K562 (cell line): ENCODE results near the gene RBFOX2. TPM values are rescaled to one million over a fixed set of nuclear protein-coding genes. Genes with fewer than 3 reads are reported as not detected.
"Not testable (repeated sequence)": the region's sequence is repeated elsewhere in the genome, so short reads cannot be mapped to it uniquely, and the experiment has no call there.

Source experiments
- ATAC-seq: fragments of 200-7000 bp; cut with Tn5 transposase; 3 replicates; pipeline ENCODE4 v1.9.1; 2020; ENCODE audit warnings: moderate library complexity
- BruUV-seq: library from RNA; stranded (reverse); fragments of 400-500 nt; replicated peaks from 2 replicates; lab custom pipeline; 2021; lab: Mats Ljungman, UMichigan
- CTCF ChIA-PET: fragments of 300-600 bp; formaldehyde crosslinking; extraction: SDS; loops from one replicate; lab custom pipeline; 2021; ENCODE audit warnings: low intra/inter-chr PET ratio; lab: Yijun Ruan, JAX
- POLR2A ChIA-PET: fragments of 300-600, 350-650 bp; sonication (Branson Sonifier 250); formaldehyde crosslinking; extraction: SDS; loops from one replicate; lab custom pipeline; 2021; ENCODE audit warnings: antibody characterized with exemption, inconsistent platforms; lab: Yijun Ruan, JAX
- DNase-seq, 4 experiments: peaks; one replicate each; pipeline versions ENCODE4 v3.0.0 to v3.0.0-alpha.2; 2011 to 2018; ENCODE audit warnings: low spot score in 3 of 4, mixed read lengths in 3 of 4; ENCODE audit errors: extremely low read depth in 1 of 4
- FAIRE-seq: peaks from 2 replicates; lab custom pipeline; 2011; peaks lifted over from hg19 to GRCh38; lab: Jason Lieb, UNC
- H2AFZ ChIP-seq: 2 replicates; pipeline ENCODE4 v1.6.0; 2011; ENCODE audit warnings: low read depth, low read length, control low read depth, inconsistent platforms
- H3K27ac ChIP-seq: fragments of 200-600 bp; 3 replicates; pipeline ENCODE4 v1.8.0; 2011; ENCODE audit warnings: low read depth, mild to moderate bottlenecking, control low read depth, inconsistent platforms, low read length, moderate library complexity, mixed read lengths; ENCODE audit errors: extremely low read depth
- H3K27me3 ChIP-seq, 2 experiments: fragments of 300-600 bp in 1 of 2; 2 replicates in 1 of 2; 3 replicates in 1 of 2; pipeline versions ENCODE4 v1.6.0 to v1.8.0; 2011; ENCODE audit warnings: inconsistent platforms in 2 of 2, low read length in 2 of 2, mild to moderate bottlenecking in 1 of 2, mixed read lengths in 1 of 2, moderate library complexity in 1 of 2; ENCODE audit not compliant: control insufficient read depth in 2 of 2, insufficient read depth in 2 of 2
- H3K36me3 ChIP-seq: fragments of 300-600 bp; 3 replicates; pipeline ENCODE4 v1.8.0; 2011; ENCODE audit warnings: mild to moderate bottlenecking, low read length, inconsistent platforms; ENCODE audit not compliant: control insufficient read depth, insufficient read depth
- H3K4me1 ChIP-seq, 2 experiments: fragments of 200-600 bp in 1 of 2; replicated peaks in 1 of 2; 2 replicates in 1 of 2; 3 replicates in 1 of 2; pipeline versions ENCODE4 v1.5.1 to v1.8.0; 2011; ENCODE audit warnings: inconsistent platforms in 2 of 2, low read length in 2 of 2, mild to moderate bottlenecking in 1 of 2, mixed read lengths in 1 of 2, moderate library complexity in 1 of 2; ENCODE audit not compliant: control insufficient read depth in 2 of 2, insufficient read depth in 2 of 2
- H3K4me2 ChIP-seq: 2 replicates; pipeline ENCODE4 v1.6.1; 2011; ENCODE audit warnings: low read length, control low read depth, inconsistent platforms, mixed read lengths; ENCODE audit not compliant: insufficient read depth
- H3K4me3 ChIP-seq: fragments of 200-600 bp; sonication (generic), shearing (Covaris generic); 2 replicates; pipeline ENCODE4 v1.5.1; 2016; ENCODE audit warnings: control low read depth, inconsistent platforms
- H3K79me2 ChIP-seq: fragments of 200-600 bp; 3 replicates; pipeline ENCODE4 v1.8.0; 2011; ENCODE audit warnings: low read length, inconsistent platforms; ENCODE audit not compliant: control insufficient read depth, insufficient read depth
- H3K9ac ChIP-seq, 2 experiments: 2 replicates each; pipeline versions ENCODE4 v1.6.0 to v1.6.1; 2011; ENCODE audit warnings: low read depth in 2 of 2, low read length in 2 of 2, control low read depth in 1 of 2, inconsistent platforms in 1 of 2, mild to moderate bottlenecking in 1 of 2, mixed read lengths in 1 of 2; ENCODE audit not compliant: insufficient read depth in 1 of 2
- H3K9me1 ChIP-seq: one replicate; pipeline ENCODE4 v1.6.0; 2011; ENCODE audit warnings: inconsistent platforms, mild to moderate bottlenecking, low read length, moderate library complexity; ENCODE audit not compliant: control insufficient read depth, insufficient read depth
- H3K9me3 ChIP-seq: replicated peaks from 2 replicates; pipeline ENCODE4 v1.5.1; 2011; ENCODE audit warnings: low read depth, low read length, inconsistent platforms; ENCODE audit not compliant: control insufficient read depth, insufficient read depth
- H4K20me1 ChIP-seq: replicated peaks from 2 replicates; pipeline ENCODE4 v1.6.1; 2011; ENCODE audit warnings: low read length, inconsistent platforms, mixed read lengths; ENCODE audit not compliant: control insufficient read depth, insufficient read depth
- BRF1 ChIP-seq: IDR thresholded peaks from 3 replicates; pipeline ENCODE4 v1.6.1; 2011; ENCODE audit warnings: borderline replicate concordance, mild to moderate bottlenecking; ENCODE audit not compliant: insufficient read length; ENCODE audit errors: extremely low read depth
- CBFA2T2 ChIP-seq: fragments of 450-650 bp; conservative IDR thresholded peaks from 2 replicates; pipeline ENCODE4 v1.6.1; 2017; ENCODE audit warnings: mild to moderate bottlenecking
- ELF4 ChIP-seq: fragments of 450-650 bp; formaldehyde crosslinking; IDR thresholded peaks from 2 replicates; pipeline ENCODE4 v1.4.0; 2022; ENCODE audit warnings: missing genetic modification characterization
- EP400 ChIP-seq: fragments of 450-650 bp; IDR thresholded peaks from 2 replicates; pipeline ENCODE4 v1.6.1; 2017; ENCODE audit warnings: antibody characterized with exemption, mild to moderate bottlenecking, moderate library complexity
- FOS ChIP-seq: IDR thresholded peaks from 3 replicates; pipeline ENCODE4 v1.6.1; 2011; ENCODE audit not compliant: insufficient read length; ENCODE audit errors: extremely low read depth
- MEF2A ChIP-seq: IDR thresholded peaks from 2 replicates; pipeline ENCODE4 v1.6.1; 2011; ENCODE audit warnings: low read depth, mild to moderate bottlenecking, low read length, moderate library complexity; ENCODE audit not compliant: control insufficient read depth
- MTA3 ChIP-seq: fragments of 450-650 bp; formaldehyde crosslinking; IDR thresholded peaks from 2 replicates; pipeline ENCODE4 v1.6.1; 2017; ENCODE audit warnings: mild to moderate bottlenecking, borderline replicate concordance
- PTBP1 ChIP-seq: fragments of 200-400 bp; formaldehyde crosslinking; IDR thresholded peaks from 2 replicates; pipeline ENCODE4 v1.6.1; 2017; ENCODE audit warnings: low read depth, low read length
- RBM25 ChIP-seq: fragments of 200-400 bp; formaldehyde crosslinking; IDR thresholded peaks from 2 replicates; pipeline ENCODE4 v1.6.1; 2018; ENCODE audit warnings: low read length, low read depth, moderate library complexity; ENCODE audit not compliant: severe bottlenecking
- SIX5 ChIP-seq, 2 experiments: IDR thresholded peaks; 2 replicates each; pipeline ENCODE4 v1.6.1; 2011; ENCODE audit warnings: low read length in 2 of 2, borderline replicate concordance in 1 of 2, low read depth in 1 of 2, mild to moderate bottlenecking in 1 of 2, moderate library complexity in 1 of 2; ENCODE audit not compliant: insufficient read depth in 1 of 2
- TCF7 ChIP-seq: sonication (generic); IDR thresholded peaks from 2 replicates; pipeline ENCODE4 v1.6.1; 2016; ENCODE audit warnings: antibody characterized with exemption, borderline replicate concordance
- ZBED1 ChIP-seq: IDR thresholded peaks from 2 replicates; pipeline ENCODE4 v1.6.1; 2014
- ZNF212 ChIP-seq: fragments of 450-650 bp; formaldehyde crosslinking; IDR thresholded peaks from 2 replicates; pipeline ENCODE4 v1.4.0; 2020; ENCODE audit warnings: mild to moderate bottlenecking
- ZNF224 ChIP-seq: sonication (generic); formaldehyde crosslinking; IDR thresholded peaks from 2 replicates; pipeline ENCODE4 v1.8.0; 2022; ENCODE audit warnings: mild to moderate bottlenecking, missing genetic modification reagents
- WGBS: fragments of 100-300 bp; shearing (Covaris generic); methylation state at CpG from one replicate; pipeline ENCODE4 v1.1.6; 2016; ENCODE audit warnings: low coverage, mixed read lengths; ENCODE audit not compliant: insufficient coverage; ENCODE audit errors: missing lambda C conversion rate; 5-methylcytosine and 5-hydroxymethylcytosine counted together
- in situ Hi-C: fragments of 300-500 bp; cut with MboI; formaldehyde crosslinking; loops from 4 replicates; pipeline ENCODE4 v1.15.0; 2018; ENCODE audit warnings: inconsistent platforms, mixed read lengths
- intact Hi-C: fragments of 100-400 bp; cut with micrococcal nuclease; formaldehyde crosslinking; loops from 2 replicates; pipeline ENCODE4 v1.14.2; 2022
- polyA plus RNA-seq, 8 experiments: library from polyadenylated mRNA; depleted of rRNA in 4 of 8; stranded (reverse) in 5 of 8; unstranded in 3 of 8; fragments of >200 nt; fragmentation: Nextera tagmentation in 2 of 8; fragmentation: Illumina TruSeq in 1 of 8; extraction: Ambion mirVana in 2 of 8; extraction: Trizol in 1 of 8; gene quantifications; 2 replicates each; pipeline versions ENCODE4 v1.2.1 to v1.2.3, GENCODE V29; 2011 to 2014; ENCODE audit warnings: inconsistent platforms in 1 of 8, missing spikeins in 1 of 8
- total RNA-seq, 7 experiments: library from RNA; depleted of rRNA in 6 of 7; stranded (reverse); fragments of >200 nt in 6 of 7; fragmentation: Illumina TruSeq in 2 of 7; extraction: Trizol in 2 of 7; gene quantifications; 2 replicates each; pipeline versions ENCODE4 v1.2.1 to v1.2.3, GENCODE V29; 2011 to 2021; ENCODE audit warnings: low replicate concordance in 1 of 7

RBFOX2 gene
- total and polyA plus RNA-seq, 9 of the 15 experiments (the other 6 are each of a cell fraction or from before 2014, with no cell fraction given) = 5.8 to 24.8 (median 14.2) TPM

DNA sequence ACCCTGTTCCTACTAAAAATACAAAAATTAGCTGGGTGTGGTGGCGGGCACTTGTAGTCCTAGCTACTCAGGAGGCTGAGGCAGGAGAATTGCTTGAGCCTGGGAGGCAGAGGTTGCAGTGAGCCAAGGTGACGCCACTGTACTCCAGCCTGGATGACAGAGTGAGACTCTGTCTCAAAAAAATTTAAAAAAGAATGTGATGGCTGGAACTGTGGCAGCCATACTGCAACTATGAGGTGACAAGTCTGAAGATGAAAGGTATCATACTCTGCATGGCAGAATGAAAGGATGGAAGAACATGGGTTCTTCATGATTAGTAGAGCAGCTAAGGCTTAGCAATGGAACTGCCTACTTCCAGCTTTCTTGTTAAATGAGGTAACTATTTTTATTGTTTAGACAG, 42.0 kb upstream of the RBFOX2 start:
- FAIRE-seq, POLR2A ChIA-PET, intact Hi-C loops, DNase-seq, H4K20me1 ChIP-seq, H2AFZ ChIP-seq, H3K9me3 ChIP-seq, H3K9ac ChIP-seq, H3K4me3 ChIP-seq, BruUV-seq, H3K4me1 ChIP-seq, H3K79me2 ChIP-seq, H3K9me1 ChIP-seq, H3K4me2 ChIP-seq, in situ Hi-C loops, CTCF ChIA-PET, H3K27me3 ChIP-seq, ATAC-seq, H3K36me3 ChIP-seq, H3K27ac ChIP-seq: not testable (repeated sequence)
- peak; percentile 28 for TF ChIP-seq RBM25
- WGBS = 73% methylated on average over 2 of the region's 2 CpGs

DNA sequence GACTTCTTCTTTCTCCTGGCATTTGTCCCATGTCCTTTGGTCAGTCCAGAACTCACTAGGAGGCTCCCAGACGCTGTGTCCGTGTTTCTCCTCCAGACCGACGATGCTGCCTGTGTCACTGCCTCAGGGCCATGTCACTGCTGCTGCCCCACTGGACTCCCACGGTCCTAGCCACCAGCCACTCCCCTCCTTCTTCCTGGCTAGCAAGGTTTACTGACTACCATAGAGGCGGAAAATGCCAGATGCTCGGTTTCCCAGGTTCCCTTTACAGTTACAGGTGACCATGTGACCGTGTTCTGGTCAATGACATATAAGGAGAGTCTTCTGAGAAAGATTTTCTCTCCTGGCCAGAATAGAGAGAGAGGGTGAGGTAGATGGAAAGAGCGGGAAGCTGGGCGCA, 40.7 kb upstream of the RBFOX2 start:
- CTCF ChIA-PET = no interaction called here
- POLR2A ChIA-PET = interaction anchor here (1.0 kb wide), 1 partner anchor 110 kb away, joined by 3 read pairs; no protein-coding TSS in a partner anchor
- no peak overlapping the region for H3K9ac ChIP-seq
- DNase-seq = no peak
- 66% methylated on average over 7 of the region's 10 CpGs for WGBS
- H3K9me3 ChIP-seq = no peaks in the 10 kb centered on the region
- no peak overlapping the region for H3K4me3 ChIP-seq
- no peaks in the 10 kb centered on the region for H3K36me3 ChIP-seq
- no peak overlapping the region for H3K27ac ChIP-seq
- FAIRE-seq = no peak
- H3K9me1 ChIP-seq = peaks cover 3% of the 10 kb centered on the region
- intact Hi-C loops = loop anchor here (10.0 kb wide), 1 partner anchor 65 kb away; no protein-coding TSS in a partner anchor
- no peaks in the 10 kb centered on the region for H3K27me3 ChIP-seq
- no peaks in the 10 kb centered on the region for H3K79me2 ChIP-seq
- no TSS peak for BruUV-seq
- no peak overlapping the region for H3K4me2 ChIP-seq
- ATAC-seq = no peak
- no peak overlapping the region; the same call in 1 of the 2 replicates for H2AFZ ChIP-seq
- in situ Hi-C loops = no loop called here
- no peaks in the 10 kb centered on the region for H4K20me1 ChIP-seq
- H3K4me1 ChIP-seq = peaks cover 8 to 11% of the 10 kb centered on the region in 2 experiments; a peak in 4 of 5 replicates
- no peak for TF ChIP-seq MEF2A
- TF ChIP-seq ZNF224 (CRISPR knock-in tag) = no peak
- TF ChIP-seq TCF7 = no peak
- TF ChIP-seq CBFA2T2 = no peak
- TF ChIP-seq BRF1 = no peak
- no peak for TF ChIP-seq ZNF212 (CRISPR knock-in tag)
- no peak for TF ChIP-seq EP400
- TF ChIP-seq PTBP1 = no peak
- no peak for TF ChIP-seq FOS
- no peak for TF ChIP-seq ZBED1
- TF ChIP-seq ELF4 = no peak
- no peak for TF ChIP-seq SIX5 (IDR thresholded peaks at IDR 0.05; ENCODE audit: borderline replicate concordance in 1 of 2, insufficient read depth in 1 of 2, low read depth in 1 of 2, low read length in 2 of 2)
- no peak for TF ChIP-seq MTA3
